Left lung (tissue), 10 donors: ENCODE results near the gene TOM1. TPM values are rescaled to one million over a fixed set of nuclear protein-coding genes. Genes with fewer than 3 reads are reported as not detected.

ENCODE experiments used
- ATAC-seq: fragments of 200-7000 bp; cut with Tn5 transposase; one replicate; pipeline ENCODE4 v1.9.1; 2020; ENCODE audit warnings: moderate library complexity
- DNase-seq, 4 donors: peaks; one replicate each; pipeline ENCODE4 v3.0.0-alpha.2; 2013 to 2020
- H3K27ac ChIP-seq, 2 donors: fragments of 200-600 bp; sonication (generic) in 1 of 2; one replicate each; pipeline versions ENCODE4 v1.5.0 to v1.8.0; 2020 to 2021
- H3K27me3 ChIP-seq, 2 donors: fragments of 200-600 bp; sonication (generic) in 1 of 2; one replicate each; pipeline versions ENCODE4 v1.5.0 to v1.8.0; 2020 to 2021
- H3K36me3 ChIP-seq, 2 donors: fragments of 200-600 bp; sonication (generic) in 1 of 2; one replicate each; pipeline versions ENCODE4 v1.5.0 to v1.8.0; 2020 to 2021
- H3K4me1 ChIP-seq, 2 donors: fragments of 200-600 bp; one replicate each; pipeline ENCODE4 v1.8.0; 2021
- H3K4me3 ChIP-seq, 2 donors: fragments of 200-600 bp; sonication (generic) in 1 of 2; one replicate each; pipeline versions ENCODE4 v1.5.0 to v1.8.0; 2020 to 2021; ENCODE audit warnings: mild to moderate bottlenecking in 1 of 2
- H3K9me3 ChIP-seq, 2 donors: fragments of 200-600 bp; sonication (generic) in 1 of 2; one replicate each; pipeline versions ENCODE4 v1.5.0 to v1.8.0; 2020 to 2021
- CTCF ChIP-seq, 2 donors: fragments of 200-600 bp; sonication (generic) in 1 of 2; IDR thresholded peaks; one replicate each; pipeline versions ENCODE4 v1.5.0 to v1.8.0; 2021; ENCODE audit warnings: antibody characterized with exemption in 2 of 2
- intact Hi-C, 2 donors: fragments of 100-400 bp; cut with DNase I; formaldehyde crosslinking; loops; one replicate each; pipeline versions ENCODE4 v1.11.2 to v1.14.2; 2022
- polyA plus RNA-seq, 6 donors: library from polyadenylated mRNA; unstranded; fragments of 120-200 nt; gene quantifications; one replicate each; pipeline ENCODE4 v1.2.1, GENCODE V29; 2013; ENCODE audit not compliant: insufficient read length in 6 of 6
- total RNA-seq, 2 donors: library from RNA; stranded (reverse); fragmentation: NEBNext Ultra II Directional; extraction: Animal tissue kit (Norgen Biotek cat#: 25700); gene quantifications; one replicate each; pipeline ENCODE4 v1.2.1, GENCODE V29; 2021
- donor health status: DM: no; HTN: yes; CAD: no.
- donor health status: DM: no; HTN: no; CAD: no.

TOM1 gene
- total and polyA plus RNA-seq, 8 donors: 28.9 to 81.3 (median 32.8) TPM

- DNase-seq (peak; percentile 89 to 96 (median 96)), ATAC-seq (peak; percentile 92)
- intact Hi-C loops: no loop called here
- H3K4me1 ChIP-seq: peaks cover 9 to 62% of the 10 kb centered on the region in 2 donors
- H3K4me3 ChIP-seq: peak overlapping the region; percentile 44 to 47
- peaks cover 0 to 31% of the 10 kb centered on the region in 2 donors for H3K36me3 ChIP-seq
- TF ChIP-seq CTCF (IDR thresholded peaks at IDR 0.05): peak; percentile 86 to 95
- H3K27me3 ChIP-seq: no peaks in the 10 kb centered on the region
- H3K27ac ChIP-seq: peak overlapping the region; percentile 78 to 85
- H3K9me3 ChIP-seq: no peaks in the 10 kb centered on the region
Observed at GRCh38 chr22:35350539-35351503, 51.1 kb downstream of the TOM1 start.

GRCh38 chr22:35352214-35353111 lies 52.8 kb downstream of the TOM1 start:
- H3K9me3 ChIP-seq: no peaks in the 10 kb centered on the region
- peak overlapping the region; percentile 73 to 85 for H3K27ac ChIP-seq
- H3K36me3 ChIP-seq: peaks cover 0 to 15% of the 10 kb centered on the region in 2 donors
- no peak overlapping the region for H3K4me3 ChIP-seq
- TF ChIP-seq CTCF (IDR thresholded peaks at IDR 0.05): peak; percentile 9 to 37
- DNase-seq (peak in 2 of 4 donors; percentile 92 to 94), ATAC-seq (peak; percentile 41)
- peaks cover 0 to 2% of the 10 kb centered on the region in 2 donors for H3K27me3 ChIP-seq
- intact Hi-C loops: no loop called here
- peaks cover 9 to 79% of the 10 kb centered on the region in 2 donors for H3K4me1 ChIP-seq

GRCh38 chr22:35353318-35353717 lies 53.6 kb downstream of the TOM1 start:
- no peak for TF ChIP-seq CTCF (IDR thresholded peaks at IDR 0.05)
- Histone ChIP-seq H3K4me1 (peaks cover 9 to 86% of the 10 kb centered on the region in 2 donors), H3K36me3 (peaks cover 0 to 6% of the 10 kb centered on the region in 2 donors), H3K9me3 (no peaks in the 10 kb centered on the region), H3K27me3 (peaks cover 0 to 4% of the 10 kb centered on the region in 2 donors), H3K27ac (peak overlapping the region; percentile 56 to 85), H3K4me3 (no peak overlapping the region)
- intact Hi-C loops: no loop called here
- DNase-seq: peak in 1 of 4 donors; percentile 67
- no peak for ATAC-seq

GRCh38 chr22:35354068-35354467 lies 54.4 kb downstream of the TOM1 start:
- no peak for TF ChIP-seq CTCF (IDR thresholded peaks at IDR 0.05)
- Histone ChIP-seq H3K27me3 (peaks cover 0 to 4% of the 10 kb centered on the region in 2 donors), H3K4me3 (no peak overlapping the region), H3K4me1 (peaks cover 9 to 82% of the 10 kb centered on the region in 2 donors), H3K9me3 (no peaks in the 10 kb centered on the region), H3K36me3 (no peaks in the 10 kb centered on the region), H3K27ac (no peak overlapping the region)
- intact Hi-C loops: no loop called here
- DNase-seq (no peak), ATAC-seq (no peak)
